Parathyroid adenoma (tissue), 2 donors: Measurements from ENCODE around the gene SPDL1.

Experiments used
- H2AFZ ChIP-seq: fragments of 300-600 bp; sonication (generic); one replicate; pipeline ENCODE4 v1.7.0; 2017; ENCODE audit warnings: antibody characterized with exemption, mild to moderate bottlenecking
- H3K27ac ChIP-seq: fragments of 300-600 bp; sonication (generic); one replicate; pipeline ENCODE4 v1.7.0; 2017
- H3K27me3 ChIP-seq: fragments of 300-600 bp; sonication (generic); one replicate; pipeline ENCODE4 v1.7.0; 2017; ENCODE audit warnings: low read length; ENCODE audit not compliant: control insufficient read depth, insufficient read depth
- H3K36me3 ChIP-seq: fragments of 300-600 bp; sonication (generic); one replicate; pipeline ENCODE4 v1.7.0; 2017; ENCODE audit warnings: low read length; ENCODE audit not compliant: control insufficient read depth, insufficient read depth
- H3K4me1 ChIP-seq: fragments of 300-600 bp; sonication (generic); one replicate; pipeline ENCODE4 v1.7.0; 2017; ENCODE audit warnings: control low read depth
- H3K4me2 ChIP-seq: fragments of 300-600 bp; sonication (generic); one replicate; pipeline ENCODE4 v1.7.0; 2017; ENCODE audit warnings: low read length
- H3K4me3 ChIP-seq: fragments of 300-600 bp; sonication (generic); one replicate; pipeline ENCODE4 v1.7.0; 2017; ENCODE audit warnings: low read depth, low read length
- H3K79me2 ChIP-seq: fragments of 300-600 bp; sonication (generic); one replicate; pipeline ENCODE4 v1.7.0; 2017; ENCODE audit warnings: control low read depth
- H3K9ac ChIP-seq: fragments of 300-600 bp; sonication (generic); one replicate; pipeline ENCODE4 v1.7.0; 2017; ENCODE audit warnings: mild to moderate bottlenecking
- H3K9me3 ChIP-seq: fragments of 300-600 bp; sonication (generic); one replicate; pipeline ENCODE4 v1.7.0; 2017; ENCODE audit warnings: low read length; ENCODE audit not compliant: control insufficient read depth
- TF ChIP-seq, protein P1 (sequence below): fragments of 300-600 bp; sonication (generic); IDR thresholded peaks from one replicate; pipeline ENCODE4 v1.7.0; 2017; ENCODE audit warnings: antibody characterized with exemption, mild to moderate bottlenecking
- donor health status: primary hyperparathyroidism.

SPDL1 gene

DNA sequence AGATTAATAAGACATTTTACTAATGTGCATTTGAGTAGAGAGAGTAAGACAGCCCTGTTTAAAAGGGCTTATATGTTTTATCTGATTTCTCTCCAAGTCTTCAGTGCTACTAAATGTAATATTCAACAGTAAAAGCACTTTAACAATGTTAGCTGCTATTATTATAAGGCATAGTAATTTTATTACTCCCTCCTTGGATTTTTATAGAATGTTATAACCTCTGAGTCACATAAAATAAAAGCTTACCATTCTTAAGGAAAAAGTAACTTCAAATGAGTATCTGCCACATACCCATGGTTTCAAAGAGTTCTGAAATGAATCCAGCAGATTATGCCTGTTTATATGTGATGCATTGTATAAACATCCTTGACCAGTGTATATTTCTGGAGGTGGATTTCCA, 19.0 kb downstream of the SPDL1 start:
- TF ChIP-seq, protein P1, sequence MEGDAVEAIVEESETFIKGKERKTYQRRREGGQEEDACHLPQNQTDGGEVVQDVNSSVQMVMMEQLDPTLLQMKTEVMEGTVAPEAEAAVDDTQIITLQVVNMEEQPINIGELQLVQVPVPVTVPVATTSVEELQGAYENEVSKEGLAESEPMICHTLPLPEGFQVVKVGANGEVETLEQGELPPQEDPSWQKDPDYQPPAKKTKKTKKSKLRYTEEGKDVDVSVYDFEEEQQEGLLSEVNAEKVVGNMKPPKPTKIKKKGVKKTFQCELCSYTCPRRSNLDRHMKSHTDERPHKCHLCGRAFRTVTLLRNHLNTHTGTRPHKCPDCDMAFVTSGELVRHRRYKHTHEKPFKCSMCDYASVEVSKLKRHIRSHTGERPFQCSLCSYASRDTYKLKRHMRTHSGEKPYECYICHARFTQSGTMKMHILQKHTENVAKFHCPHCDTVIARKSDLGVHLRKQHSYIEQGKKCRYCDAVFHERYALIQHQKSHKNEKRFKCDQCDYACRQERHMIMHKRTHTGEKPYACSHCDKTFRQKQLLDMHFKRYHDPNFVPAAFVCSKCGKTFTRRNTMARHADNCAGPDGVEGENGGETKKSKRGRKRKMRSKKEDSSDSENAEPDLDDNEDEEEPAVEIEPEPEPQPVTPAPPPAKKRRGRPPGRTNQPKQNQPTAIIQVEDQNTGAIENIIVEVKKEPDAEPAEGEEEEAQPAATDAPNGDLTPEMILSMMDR: no peak
- Histone ChIP-seq H3K27me3 (no peaks in the 10 kb centered on the region), H3K79me2 (no peaks in the 10 kb centered on the region), H3K4me2 (no peak overlapping the region), H3K36me3 (no peaks in the 10 kb centered on the region), H3K4me1 (no peaks in the 10 kb centered on the region), H3K9me3 (no peaks in the 10 kb centered on the region), H3K4me3 (no peak overlapping the region), H3K27ac (no peak overlapping the region), H2AFZ (no peak overlapping the region), H3K9ac (no peak overlapping the region)

DNA sequence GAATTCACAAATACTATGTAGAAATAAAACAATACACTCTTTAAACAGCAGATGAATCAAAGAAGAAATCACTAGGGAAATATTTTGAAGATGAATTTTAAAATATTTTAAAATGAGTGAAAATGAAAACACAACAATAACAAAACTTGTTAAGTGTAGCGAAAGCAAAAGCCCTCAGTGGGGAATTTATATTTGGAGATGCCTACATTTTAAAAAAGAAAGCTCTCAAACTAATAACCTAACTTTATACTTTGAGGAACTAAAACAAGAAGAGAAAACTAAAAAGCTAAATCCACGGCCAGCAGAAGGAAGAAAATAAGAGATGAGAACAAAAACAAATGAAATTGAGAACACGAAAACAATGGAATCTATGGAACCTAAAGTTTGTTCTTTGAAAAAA, 22.7 kb downstream of the SPDL1 start:
- H3K27ac ChIP-seq: no peak overlapping the region
- H2AFZ ChIP-seq: no peak overlapping the region
- H3K4me2 ChIP-seq: no peak overlapping the region
- no peak overlapping the region for H3K9ac ChIP-seq
- H3K27me3 ChIP-seq: no peaks in the 10 kb centered on the region
- H3K36me3 ChIP-seq: no peaks in the 10 kb centered on the region
- TF ChIP-seq, protein P1: no peak
- H3K4me3 ChIP-seq: no peak overlapping the region
- no peaks in the 10 kb centered on the region for H3K79me2 ChIP-seq
- no peaks in the 10 kb centered on the region for H3K4me1 ChIP-seq
- no peaks in the 10 kb centered on the region for H3K9me3 ChIP-seq

DNA sequence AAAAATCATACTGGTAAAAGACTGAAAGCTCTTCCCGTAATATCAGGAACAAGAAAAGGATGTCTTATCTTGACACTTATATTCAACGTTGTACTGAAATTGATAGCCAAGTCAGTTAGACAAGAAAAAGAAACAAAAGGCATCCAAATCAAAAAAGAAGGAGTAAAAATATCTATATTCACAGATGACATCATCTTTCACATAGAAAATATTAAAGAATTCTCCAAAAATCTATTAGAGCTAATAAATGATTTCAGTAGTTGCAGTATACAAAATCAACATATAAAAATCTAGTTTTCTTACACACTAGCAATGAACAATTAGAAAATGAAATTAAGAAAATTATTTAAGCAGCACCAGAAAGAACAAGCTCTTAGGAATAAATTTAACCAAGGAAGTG, 24.3 kb downstream of the SPDL1 start:
- Histone ChIP-seq H3K4me2 (no peak overlapping the region), H3K36me3 (no peaks in the 10 kb centered on the region), H3K9me3 (no peaks in the 10 kb centered on the region), H2AFZ (no peak overlapping the region), H3K9ac (no peak overlapping the region), H3K27me3 (no peaks in the 10 kb centered on the region), H3K4me3 (no peak overlapping the region), H3K79me2 (no peaks in the 10 kb centered on the region), H3K4me1 (no peaks in the 10 kb centered on the region), H3K27ac (no peak overlapping the region)
- TF ChIP-seq, protein P1: no peak

DNA sequence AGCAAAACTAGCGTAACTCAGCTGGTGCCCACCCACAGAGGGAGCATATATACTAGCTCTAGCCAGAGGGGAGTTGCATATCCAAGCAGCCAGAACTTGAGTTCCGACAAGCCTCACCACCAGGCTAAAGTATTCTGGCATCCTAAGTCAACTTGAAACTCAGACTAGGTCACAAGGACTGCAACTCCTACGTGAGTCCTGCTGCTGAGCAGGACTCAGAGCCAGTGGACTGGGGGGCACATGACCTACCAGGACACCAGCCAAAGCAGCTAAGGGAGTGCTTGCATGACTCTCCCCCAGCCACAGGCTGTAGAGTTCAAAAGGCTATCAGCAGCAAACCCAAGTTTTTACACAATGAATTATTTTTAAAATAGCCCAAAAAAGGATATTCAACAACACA, 26.1 kb downstream of the SPDL1 start:
- no peaks in the 10 kb centered on the region for H3K27me3 ChIP-seq
- no peak overlapping the region for H3K27ac ChIP-seq
- H3K4me2 ChIP-seq: no peak overlapping the region
- no peak overlapping the region for H3K4me3 ChIP-seq
- no peaks in the 10 kb centered on the region for H3K4me1 ChIP-seq
- no peak overlapping the region for H2AFZ ChIP-seq
- TF ChIP-seq, protein P1: no peak
- H3K9me3 ChIP-seq: no peaks in the 10 kb centered on the region
- no peaks in the 10 kb centered on the region for H3K36me3 ChIP-seq
- no peaks in the 10 kb centered on the region for H3K79me2 ChIP-seq
- H3K9ac ChIP-seq: no peak overlapping the region

DNA sequence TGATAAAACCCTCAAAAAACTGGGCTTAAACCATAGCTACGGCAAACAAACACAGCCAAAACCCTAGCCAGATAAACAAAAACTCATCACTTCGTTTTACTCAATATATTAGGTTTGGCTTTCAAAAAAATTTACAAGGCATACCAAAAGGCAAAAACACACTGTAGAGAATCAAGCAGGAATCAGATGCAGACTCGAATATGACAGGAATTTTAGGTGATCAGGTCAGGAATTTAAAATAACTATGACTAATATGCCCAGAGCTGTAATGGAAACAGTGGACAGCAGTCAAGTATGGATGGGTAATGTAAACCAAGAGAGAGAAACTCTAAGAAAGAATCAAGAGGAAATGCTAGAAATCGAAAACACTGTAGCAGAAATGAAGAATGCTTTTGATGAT, 27.0 kb downstream of the SPDL1 start:
- Histone ChIP-seq H3K4me2 (no peak overlapping the region), H3K4me3 (no peak overlapping the region), H3K4me1 (no peaks in the 10 kb centered on the region), H3K79me2 (no peaks in the 10 kb centered on the region), H3K9ac (no peak overlapping the region), H3K27me3 (no peaks in the 10 kb centered on the region), H3K36me3 (no peaks in the 10 kb centered on the region), H3K27ac (no peak overlapping the region), H3K9me3 (no peaks in the 10 kb centered on the region), H2AFZ (no peak overlapping the region)
- TF ChIP-seq, protein P1: no peak
